ENCODE results near the gene RAD51C. TPM values are rescaled to one million over a fixed set of nuclear protein-coding genes. Genes with fewer than 3 reads are reported as not detected.

Gene RAD51C
- total and polyA plus RNA-seq, 9 of the 15 experiments (the other 6 are each of a cell fraction or from before 2014, with no cell fraction given): 93.9 to 341 (median 135) TPM

- no peaks in the 10 kb centered on the region for H3K9me3 ChIP-seq (replicated peaks; ENCODE audit: control insufficient read depth, insufficient read depth, low read depth, low read length)
- intact Hi-C loops (cut with micrococcal nuclease) (no loop called here), in situ Hi-C loops (cut with MboI) (no loop called here)
- H3K27me3 ChIP-seq (ENCODE audit: control insufficient read depth in 2 of 2, insufficient read depth in 2 of 2, low read length in 2 of 2): no peaks in the 10 kb centered on the region
- POLR2A ChIA-PET: interaction anchor here (0.6 to 9.6 kb wide), 5 partner anchors 9 to 424 kb away, joined by 3 to 88 read pairs (median 4); no protein-coding TSS in a partner anchor
- H3K9me1 ChIP-seq (ENCODE audit: control insufficient read depth, insufficient read depth, low read length): no peaks in the 10 kb centered on the region
- no TSS peak for BruUV-seq (replicated peaks)
- no peak overlapping the region for H2AFZ ChIP-seq (ENCODE audit: low read depth, low read length)
- ATAC-seq: no peak
- H3K36me3 ChIP-seq (ENCODE audit: control insufficient read depth, insufficient read depth, low read length): no peaks in the 10 kb centered on the region
- H3K4me2 ChIP-seq (ENCODE audit: insufficient read depth, low read length): no peak overlapping the region
- no peak overlapping the region for H3K27ac ChIP-seq (ENCODE audit: extremely low read depth, low read depth, low read length)
- no peak for FAIRE-seq
- H3K79me2 ChIP-seq (ENCODE audit: control insufficient read depth, insufficient read depth, low read length): no peaks in the 10 kb centered on the region
- CTCF ChIA-PET (ENCODE audit: low intra/inter-chr PET ratio): no interaction called here
- H3K4me3 ChIP-seq: no peak overlapping the region
- H3K9ac ChIP-seq (ENCODE audit: insufficient read depth in 1 of 2, low read depth in 2 of 2, low read length in 2 of 2): no peak overlapping the region
- H3K4me1 ChIP-seq (replicated peaks in 1 of 2; ENCODE audit: control insufficient read depth in 2 of 2, insufficient read depth in 2 of 2, low read length in 2 of 2): peaks cover 15 to 26% of the 10 kb centered on the region in 2 experiments
- no peak for DNase-seq (ENCODE audit: extremely low read depth in 1 of 4, low spot score in 3 of 4)
- TF ChIP-seq ZNF518B (CRISPR knock-in tag; IDR thresholded peaks at IDR 0.05) (no peak), HMG20A (CRISPR knock-in tag; conservative IDR thresholded peaks at IDR 0.05) (no peak)
- H4K20me1 ChIP-seq (replicated peaks; ENCODE audit: control insufficient read depth, insufficient read depth, low read length): no peaks in the 10 kb centered on the region
- WGBS (ENCODE audit: insufficient coverage, low coverage, missing lambda C conversion rate): 52% methylated on average over 2 of the region's 2 CpGs
These were observed 23.8 kb upstream of the RAD51C start for GRCh38 chr17:58668598-58668935.

Data from K562 (cell line).